HEK293 (cell line): ENCODE measurements around the gene LGALS3BP.

ENCODE experiments used
- ATF2 ChIP-seq: fragments of 450-650 bp; formaldehyde crosslinking; IDR thresholded peaks from 2 replicates; pipeline ENCODE4 v1.5.1; 2016; ENCODE audit warnings: missing biosample characterization, missing genetic modification characterization, low read depth
- BCL6B ChIP-seq: fragments of 450-650 bp; formaldehyde crosslinking; IDR thresholded peaks from 2 replicates; pipeline ENCODE4 v1.5.1; 2017; ENCODE audit warnings: missing biosample characterization, missing genetic modification characterization
- GLI4 ChIP-seq: fragments of 450-650 bp; formaldehyde crosslinking; IDR thresholded peaks from 2 replicates; pipeline ENCODE4 v1.5.1; 2016; ENCODE audit warnings: missing biosample characterization, missing genetic modification characterization
- INSM2 ChIP-seq: fragments of 450-650 bp; formaldehyde crosslinking; IDR thresholded peaks from 2 replicates; pipeline ENCODE4 v1.5.1; 2016; ENCODE audit warnings: missing biosample characterization, missing genetic modification characterization
- PATZ1 ChIP-seq: fragments of 450-650 bp; formaldehyde crosslinking; IDR thresholded peaks from 2 replicates; pipeline ENCODE4 v1.5.1; 2016; ENCODE audit warnings: missing biosample characterization, missing genetic modification characterization
- PRDM1 ChIP-seq: fragments of 450-650 bp; formaldehyde crosslinking; IDR thresholded peaks from 2 replicates; pipeline ENCODE4; 2016; ENCODE audit warnings: missing biosample characterization, missing genetic modification characterization
- TRIM28 ChIP-seq: IDR thresholded peaks from 2 replicates; pipeline ENCODE4 v1.6.1; 2011; ENCODE audit warnings: low read length, control low read depth, borderline replicate concordance
- ZBTB17 ChIP-seq: fragments of 450-650 bp; formaldehyde crosslinking; IDR thresholded peaks from 2 replicates; pipeline ENCODE4 v1.5.1; 2016; ENCODE audit warnings: missing biosample characterization, missing genetic modification characterization
- ZBTB49 ChIP-seq: fragments of 450-650 bp; formaldehyde crosslinking; IDR thresholded peaks from 2 replicates; pipeline ENCODE4 v1.5.1; 2016; ENCODE audit warnings: missing biosample characterization, missing genetic modification characterization, low read depth
- ZEB2 ChIP-seq: fragments of 450-650 bp; formaldehyde crosslinking; IDR thresholded peaks from 2 replicates; pipeline ENCODE4 v1.5.1; 2016; ENCODE audit warnings: missing biosample characterization, missing genetic modification characterization
- ZNF133 ChIP-seq: fragments of 450-650 bp; formaldehyde crosslinking; IDR thresholded peaks from 2 replicates; pipeline ENCODE4 v1.5.1; 2016; ENCODE audit warnings: missing biosample characterization, missing genetic modification characterization
- ZNF146 ChIP-seq: fragments of 450-650 bp; formaldehyde crosslinking; IDR thresholded peaks from 2 replicates; pipeline ENCODE4 v1.5.1; 2016; ENCODE audit warnings: missing biosample characterization, missing genetic modification characterization
- ZNF175 ChIP-seq: fragments of 450-650 bp; formaldehyde crosslinking; IDR thresholded peaks from 2 replicates; pipeline ENCODE4 v1.5.1; 2016; ENCODE audit warnings: missing biosample characterization, missing genetic modification characterization
- ZNF184 ChIP-seq: fragments of 450-650 bp; IDR thresholded peaks from 2 replicates; pipeline ENCODE4 v1.5.1; 2018; ENCODE audit warnings: missing biosample characterization, mild to moderate bottlenecking, missing genetic modification characterization
- ZNF26 ChIP-seq: fragments of 450-650 bp; formaldehyde crosslinking; IDR thresholded peaks from 2 replicates; pipeline ENCODE4 v1.5.1; 2016; ENCODE audit warnings: missing biosample characterization, missing genetic modification characterization
- ZNF394 ChIP-seq: fragments of 450-650 bp; formaldehyde crosslinking; IDR thresholded peaks from 2 replicates; pipeline ENCODE4 v1.5.1; 2016; ENCODE audit warnings: missing biosample characterization, missing genetic modification characterization, mild to moderate bottlenecking, moderate library complexity, borderline replicate concordance
- ZNF48 ChIP-seq: fragments of 450-650 bp; formaldehyde crosslinking; IDR thresholded peaks from 2 replicates; pipeline ENCODE4 v1.5.1; 2016; ENCODE audit warnings: missing biosample characterization, missing genetic modification characterization
- ZNF501 ChIP-seq: fragments of 450-650 bp; formaldehyde crosslinking; IDR thresholded peaks from 2 replicates; pipeline ENCODE4 v1.5.1; 2016; ENCODE audit warnings: missing biosample characterization, missing genetic modification characterization
- ZNF571 ChIP-seq: fragments of 450-650 bp; formaldehyde crosslinking; IDR thresholded peaks from 2 replicates; pipeline ENCODE4 v1.5.0; 2017; ENCODE audit warnings: missing biosample characterization, missing genetic modification characterization
- ZNF626 ChIP-seq: fragments of 450-650 bp; sonication (Bioruptor Pico); formaldehyde crosslinking; IDR thresholded peaks from 2 replicates; pipeline ENCODE4 v1.5.1; 2018; ENCODE audit warnings: missing biosample characterization, missing genetic modification characterization, inconsistent platforms
- ZNF677 ChIP-seq: fragments of 450-650 bp; IDR thresholded peaks from 2 replicates; pipeline ENCODE4 v1.5.0; 2018; ENCODE audit warnings: missing biosample characterization, mild to moderate bottlenecking, missing genetic modification characterization, moderate library complexity
- ZNF701 ChIP-seq: fragments of 450-650 bp; formaldehyde crosslinking; IDR thresholded peaks from 2 replicates; pipeline ENCODE4 v1.5.1; 2016; ENCODE audit warnings: missing biosample characterization, missing genetic modification characterization
- ZNF777 ChIP-seq: fragments of 450-650 bp; formaldehyde crosslinking; IDR thresholded peaks from 2 replicates; pipeline ENCODE4 v1.5.1; 2017; ENCODE audit warnings: missing biosample characterization, missing genetic modification characterization, borderline replicate concordance
- ZNF830 ChIP-seq: fragments of 450-650 bp; IDR thresholded peaks from 2 replicates; pipeline ENCODE4 v1.5.0; 2018; ENCODE audit warnings: missing biosample characterization, missing genetic modification characterization, low read depth, mild to moderate bottlenecking, moderate library complexity
- ZSCAN4 ChIP-seq: fragments of 450-650 bp; formaldehyde crosslinking; IDR thresholded peaks from 2 replicates; pipeline ENCODE4 v1.5.1; 2017; ENCODE audit warnings: missing biosample characterization, missing genetic modification characterization

The LGALS3BP gene

GRCh38 chr17:78935419-78936323, 44.1 kb downstream of the LGALS3BP start (continued):
- peak; percentile 12; the same call in 1 of the 2 replicates for TF ChIP-seq ZBTB17 (tag by site-specific recombination)
- TF ChIP-seq ZEB2 (tag by site-specific recombination), result peak; percentile 92
- TF ChIP-seq ZNF626 (tag by site-specific recombination), result no peak
- no peak for TF ChIP-seq ZSCAN4 (tag by site-specific recombination)
- peak; percentile 67; the same call in 1 of the 2 replicates for TF ChIP-seq INSM2 (tag by site-specific recombination)
- peak; percentile 51; the same call in 1 of the 2 replicates for TF ChIP-seq ZNF777 (tag by site-specific recombination)
- no peak for TF ChIP-seq ZNF175
- TF ChIP-seq BCL6B (tag by site-specific recombination), result no peak
- no peak for TF ChIP-seq ZNF26 (tag by site-specific recombination)
- no peak for TF ChIP-seq ZNF571 (tag by site-specific recombination)
- TF ChIP-seq PRDM1 (tag by site-specific recombination), result 0 out of 2 replicates have a peak, but pooled peaks have one; percentile 13
- TF ChIP-seq ZNF184 (tag by site-specific recombination), result no peak
- TF ChIP-seq TRIM28, result no peak
- peak; percentile 97 for TF ChIP-seq PATZ1 (tag by site-specific recombination)
- TF ChIP-seq ZNF501 (tag by site-specific recombination), result no peak
- TF ChIP-seq ZNF677 (tag by site-specific recombination), result no peak
- TF ChIP-seq ZNF48, result no peak
- TF ChIP-seq ZNF701 (tag by site-specific recombination), result no peak
- TF ChIP-seq GLI4 (tag by site-specific recombination), result no peak
- peak; percentile 72; the same call in 1 of the 2 replicates for TF ChIP-seq ZNF394
- TF ChIP-seq ZBTB49 (tag by site-specific recombination), result no peak
- TF ChIP-seq ZNF146 (tag by site-specific recombination), result peak; percentile 5; the same call in 1 of the 2 replicates
- TF ChIP-seq ZNF830, result no peak
- no peak for TF ChIP-seq ATF2 (tag by site-specific recombination)
- TF ChIP-seq ZNF133, result no peak
